Measurements from ENCODE around the gene DISC1.

DNA sequence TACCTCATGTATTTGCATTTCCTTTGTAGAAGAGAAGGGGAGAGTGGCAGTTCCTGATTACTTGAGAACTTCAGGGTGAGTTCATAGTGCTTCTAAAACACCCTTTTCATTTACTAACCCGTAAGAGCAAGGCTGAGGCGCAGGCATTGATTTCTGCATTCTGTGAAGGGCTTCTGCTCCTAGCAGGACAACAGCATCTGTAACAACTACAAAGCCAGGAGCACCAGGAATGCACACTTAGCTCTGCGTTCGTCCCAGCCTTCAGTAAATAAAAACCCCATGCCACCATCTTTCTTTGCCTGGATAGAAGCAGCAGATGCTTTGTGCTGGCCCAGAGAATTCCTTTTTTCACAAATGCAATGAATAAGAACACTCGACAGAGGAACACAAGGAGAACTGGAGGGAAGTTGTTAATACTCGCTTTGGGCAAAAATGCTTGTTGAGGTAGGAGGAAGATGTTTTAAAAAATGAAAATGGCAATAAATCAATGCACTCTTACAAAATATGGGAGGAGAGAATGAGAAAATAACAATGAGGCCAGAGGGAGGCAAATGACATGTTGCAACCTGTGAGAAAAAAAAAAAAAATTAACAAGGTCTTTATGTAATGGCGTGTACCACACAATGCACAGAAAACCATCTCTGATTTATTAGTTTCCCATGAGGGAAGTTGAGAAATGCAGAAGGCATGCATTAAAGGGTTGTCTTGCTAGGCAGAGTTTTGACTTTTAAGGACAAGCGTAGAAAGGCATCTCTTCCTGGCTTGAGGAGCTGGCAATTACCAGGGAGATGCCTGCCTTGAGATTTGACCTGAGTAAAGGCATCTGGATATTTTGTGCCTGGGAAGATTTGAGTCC is 418.8 kb downstream of the DISC1 start:
- no peak for TF ChIP-seq NFIC (IDR thresholded peaks at IDR 0.05)
- no peak for TF ChIP-seq EP300 (IDR thresholded peaks at IDR 0.05; ENCODE audit: borderline replicate concordance)
- TF ChIP-seq REST (IDR thresholded peaks at IDR 0.05; ENCODE audit: low read depth): no peak
- no peak for TF ChIP-seq FOXM1 (IDR thresholded peaks at IDR 0.05; ENCODE audit: borderline replicate concordance, low read depth)
- no peak for TF ChIP-seq EGR1 (IDR thresholded peaks at IDR 0.05)
- TF ChIP-seq TAF1 (IDR thresholded peaks at IDR 0.05; ENCODE audit: low read depth): no peak
- TF ChIP-seq RAD21 (IDR thresholded peaks at IDR 0.05; ENCODE audit: low read depth): no peak
- TF ChIP-seq TEAD4 (IDR thresholded peaks at IDR 0.05): no peak
- TF ChIP-seq CEBPB (IDR thresholded peaks at IDR 0.05): no peak
- TF ChIP-seq MAX (IDR thresholded peaks at IDR 0.05): no peak
- TF ChIP-seq TCF12 (IDR thresholded peaks at IDR 0.05; ENCODE audit: low read depth): no peak

Data from Ishikawa (cell line).